GM23338 (cell line): ENCODE measurements around the gene TP73. TPM values are rescaled to one million over a fixed set of nuclear protein-coding genes. Genes with fewer than 3 reads are reported as not detected.

Experiments used
- ATAC-seq: fragments of 200-7000 bp; cut with Tn5 transposase; 3 replicates; pipeline ENCODE4 v1.9.1; 2020
- DNase-seq: peaks from one replicate; pipeline ENCODE4 v3.0.0-alpha.2; 2015; ENCODE audit warnings: low spot score
- H2AFZ ChIP-seq: fragments of 200-600 bp; sonication (generic); 2 replicates; pipeline ENCODE4 v1.8.0; 2016; ENCODE audit warnings: antibody characterized with exemption, mild to moderate bottlenecking, moderate library complexity
- H3F3A ChIP-seq: fragments of 200-600 bp; sonication (generic); replicated peaks from 2 replicates; pipeline ENCODE4 v1.8.0; 2017; ENCODE audit warnings: antibody characterized with exemption, mixed run types, low read depth
- H3K27ac ChIP-seq: fragments of 200-600 bp; sonication (generic); 2 replicates; pipeline ENCODE4 v1.6.1; 2016; ENCODE audit warnings: low read depth
- H3K27me3 ChIP-seq: fragments of 200-600 bp; sonication (generic); 2 replicates; pipeline ENCODE4 v1.8.0; 2016; ENCODE audit warnings: mild to moderate bottlenecking, mixed run types, moderate library complexity; ENCODE audit not compliant: insufficient read depth
- H3K36me3 ChIP-seq: fragments of 200-600 bp; sonication (generic); 2 replicates; pipeline ENCODE4 v1.8.0; 2016; ENCODE audit warnings: mild to moderate bottlenecking; ENCODE audit not compliant: insufficient read depth
- H3K4me1 ChIP-seq: fragments of 200-600 bp; sonication (generic); 2 replicates; pipeline ENCODE4 v1.8.0; 2016; ENCODE audit warnings: mild to moderate bottlenecking, moderate library complexity; ENCODE audit not compliant: insufficient read depth
- H3K4me2 ChIP-seq: fragments of 200-600 bp; sonication (generic); 2 replicates; pipeline ENCODE4 v1.7.1; 2017; ENCODE audit warnings: mixed run types
- H3K4me3 ChIP-seq: fragments of 200-600 bp; sonication (generic); 2 replicates; pipeline ENCODE4 v1.6.1; 2016; ENCODE audit warnings: mixed run types
- H3K79me2 ChIP-seq: fragments of 200-600 bp; sonication (generic); replicated peaks from 2 replicates; pipeline ENCODE4 v1.8.0; 2017; ENCODE audit warnings: mild to moderate bottlenecking; ENCODE audit not compliant: insufficient read depth
- H3K9me2 ChIP-seq: fragments of 200-600 bp; sonication (generic); 2 replicates; pipeline ENCODE4 v1.8.0; 2017; ENCODE audit not compliant: insufficient read depth
- H4K20me1 ChIP-seq: fragments of 200-600 bp; sonication (generic); replicated peaks from 2 replicates; pipeline ENCODE4 v1.8.0; 2017; ENCODE audit warnings: mild to moderate bottlenecking; ENCODE audit not compliant: insufficient read depth
- H3K27ac Mint-ChIP-seq: 2 replicates; pipeline ENCODE4 v1.8.0; 2020; ENCODE audit warnings: inconsistent platforms, mild to moderate bottlenecking, moderate library complexity, mixed read lengths
- H3K27me3 Mint-ChIP-seq: 3 replicates; pipeline ENCODE4 v1.8.0; 2022; ENCODE audit warnings: low read depth, mild to moderate bottlenecking, moderate library complexity, mixed read lengths, inconsistent platforms; ENCODE audit not compliant: insufficient read depth, poor library complexity
- H3K36me3 Mint-ChIP-seq: 3 replicates; pipeline ENCODE4 v1.8.0; 2021; ENCODE audit warnings: low read depth, mild to moderate bottlenecking, inconsistent platforms, moderate library complexity, mixed read lengths
- H3K4me1 Mint-ChIP-seq: 3 replicates; pipeline ENCODE4 v1.8.0; 2020; ENCODE audit warnings: mild to moderate bottlenecking, inconsistent platforms, mixed read lengths
- H3K4me3 Mint-ChIP-seq: 3 replicates; pipeline ENCODE4 v1.8.0; 2021; ENCODE audit warnings: moderate library complexity, mild to moderate bottlenecking, inconsistent platforms, mixed read lengths
- H3K9me3 Mint-ChIP-seq: 3 replicates; pipeline ENCODE4 v1.8.0; 2020; ENCODE audit warnings: moderate library complexity, mild to moderate bottlenecking, inconsistent platforms, mixed read lengths
- CREB1 ChIP-seq: fragments of 250-450 bp; sonication (Bioruptor Pico); IDR thresholded peaks from 2 replicates; pipeline ENCODE4 v1.5.0; 2020; ENCODE audit warnings: low read depth, mild to moderate bottlenecking, moderate library complexity
- CTCF ChIP-seq, 2 experiments: fragments of 200-600 bp in 1 of 2; sonication (generic) in 1 of 2; conservative IDR thresholded peaks; 2 replicates each; pipeline versions ENCODE4 v1.5.1 to v1.6.1; 2016 to 2017; ENCODE audit warnings: antibody characterized with exemption in 2 of 2, low read depth in 2 of 2, mild to moderate bottlenecking in 2 of 2, moderate library complexity in 1 of 2
- EZH2 ChIP-seq: fragments of 200-600 bp; sonication (generic); IDR thresholded peaks from one replicate; pipeline ENCODE4 v1.8.0; 2017; ENCODE audit warnings: antibody characterized with exemption, mild to moderate bottlenecking, low read depth; ENCODE audit not compliant: unreplicated experiment
- EZH2phosphoT487 ChIP-seq: fragments of 200-600 bp; sonication (generic); IDR thresholded peaks from one replicate; pipeline ENCODE4 v1.8.1; 2018; ENCODE audit warnings: antibody characterized with exemption; ENCODE audit not compliant: unreplicated experiment
- JUNB ChIP-seq: IDR thresholded peaks from one replicate; pipeline ENCODE4 v1.6.1; 2016; ENCODE audit warnings: antibody characterized with exemption; ENCODE audit not compliant: unreplicated experiment
- NANOG ChIP-seq: IDR thresholded peaks from 2 replicates; pipeline ENCODE4 v1.6.1; 2016; ENCODE audit warnings: antibody characterized with exemption, borderline replicate concordance
- POLR2AphosphoS5 ChIP-seq: IDR thresholded peaks from 2 replicates; pipeline ENCODE4 v1.6.1; 2016; ENCODE audit warnings: antibody characterized with exemption, low read depth
- STAT1 ChIP-seq: IDR thresholded peaks from one replicate; pipeline ENCODE4 v1.6.1; 2016; ENCODE audit warnings: antibody characterized with exemption; ENCODE audit not compliant: unreplicated experiment
- ZNF114 ChIP-seq: fragments of 250-450 bp; sonication (Bioruptor Pico); IDR thresholded peaks from 2 replicates; pipeline ENCODE4 v1.5.0; 2020; ENCODE audit warnings: mild to moderate bottlenecking, moderate library complexity
- ZNF331 ChIP-seq: fragments of 250-450 bp; sonication (Bioruptor Pico); IDR thresholded peaks from 2 replicates; pipeline ENCODE4 v1.5.0; 2020; ENCODE audit warnings: low read depth, mild to moderate bottlenecking, moderate library complexity
- ZNF462 ChIP-seq: fragments of 250-450 bp; sonication (Bioruptor Pico); IDR thresholded peaks from 2 replicates; pipeline ENCODE4 v1.5.0; 2020; ENCODE audit warnings: mild to moderate bottlenecking, moderate library complexity
- polyA plus RNA-seq: library from polyadenylated mRNA; unstranded; fragments of >200 nt; fragmentation: Nextera tagmentation; extraction: Ambion mirVana; gene quantifications from 2 replicates; pipeline ENCODE4 v1.2.1, GENCODE V29; 2016
- total RNA-seq: library from RNA; depleted of rRNA; stranded (reverse); fragments of >200 nt; shearing (Covaris generic); gene quantifications from 2 replicates; pipeline ENCODE4 v1.2.3, GENCODE V29; 2014
- TF ChIP-seq, protein P1 (sequence below): IDR thresholded peaks from one replicate; pipeline ENCODE4 v1.6.1; 2018; ENCODE audit warnings: antibody characterized with exemption; ENCODE audit not compliant: unreplicated experiment

TP73 gene
- total and polyA plus RNA-seq, 2 experiments from 2014 or later = 1.4 to 3.4 TPM

DNA sequence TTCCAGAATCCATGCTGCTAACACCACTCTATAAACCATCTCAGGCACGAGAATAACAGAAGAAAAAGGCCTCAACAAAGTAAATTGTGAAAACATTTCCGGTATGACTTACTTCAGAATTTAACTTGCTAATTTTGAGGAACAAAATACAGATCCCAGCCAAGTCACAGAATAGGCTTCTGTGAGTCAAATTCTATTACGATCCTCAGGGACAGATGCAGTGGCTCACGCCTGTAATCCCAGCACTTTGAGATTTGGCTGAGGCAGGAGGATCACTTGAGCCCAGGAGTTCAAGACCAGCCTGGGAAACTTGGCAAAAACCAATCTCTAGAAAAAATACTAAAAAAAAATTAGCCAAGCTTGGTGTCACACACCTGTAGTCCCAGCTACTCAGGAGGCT is 91.1 kb downstream of the TP73 start:
- 0 out of 2 replicates have a peak overlapping the region, but pooled peaks have one; percentile 14 for H3K4me2 ChIP-seq
- peaks cover 28% of the 10 kb centered on the region for H3K4me1 Mint-ChIP-seq
- no peak overlapping the region for H2AFZ ChIP-seq

More for the DNA sequence above, 91.1 kb downstream of the TP73 start:
- H3F3A ChIP-seq = 0 out of 2 replicates have a peak, but pooled peaks cover 8% of the 10 kb centered on the region
- Mint-ChIP-seq H3K9me3 (no peaks in the 10 kb centered on the region), H3K4me3 (no peak overlapping the region), H3K27me3 (peaks cover 15% of the 10 kb centered on the region), H3K27ac (peak overlapping the region; percentile 36; the same call in 1 of the 2 replicates), H3K36me3 (peaks cover 40% of the 10 kb centered on the region)
- H3K4me3 ChIP-seq = no peak overlapping the region
- no peak for TF ChIP-seq JUNB
- no peak for TF ChIP-seq ZNF114 (CRISPR knock-in tag)
- no peak for TF ChIP-seq CTCF (conservative IDR thresholded peaks at IDR 0.05; ENCODE audit: low read depth in 2 of 2)
- no peak for TF ChIP-seq NANOG
- TF ChIP-seq ZNF331 (CRISPR knock-in tag) = no peak
- TF ChIP-seq POLR2AphosphoS5 = no peak
- TF ChIP-seq EZH2phosphoT487 = no peak
- TF ChIP-seq CREB1 (CRISPR knock-in tag) = no peak
- no peak for TF ChIP-seq ZNF462
- TF ChIP-seq, protein P1, sequence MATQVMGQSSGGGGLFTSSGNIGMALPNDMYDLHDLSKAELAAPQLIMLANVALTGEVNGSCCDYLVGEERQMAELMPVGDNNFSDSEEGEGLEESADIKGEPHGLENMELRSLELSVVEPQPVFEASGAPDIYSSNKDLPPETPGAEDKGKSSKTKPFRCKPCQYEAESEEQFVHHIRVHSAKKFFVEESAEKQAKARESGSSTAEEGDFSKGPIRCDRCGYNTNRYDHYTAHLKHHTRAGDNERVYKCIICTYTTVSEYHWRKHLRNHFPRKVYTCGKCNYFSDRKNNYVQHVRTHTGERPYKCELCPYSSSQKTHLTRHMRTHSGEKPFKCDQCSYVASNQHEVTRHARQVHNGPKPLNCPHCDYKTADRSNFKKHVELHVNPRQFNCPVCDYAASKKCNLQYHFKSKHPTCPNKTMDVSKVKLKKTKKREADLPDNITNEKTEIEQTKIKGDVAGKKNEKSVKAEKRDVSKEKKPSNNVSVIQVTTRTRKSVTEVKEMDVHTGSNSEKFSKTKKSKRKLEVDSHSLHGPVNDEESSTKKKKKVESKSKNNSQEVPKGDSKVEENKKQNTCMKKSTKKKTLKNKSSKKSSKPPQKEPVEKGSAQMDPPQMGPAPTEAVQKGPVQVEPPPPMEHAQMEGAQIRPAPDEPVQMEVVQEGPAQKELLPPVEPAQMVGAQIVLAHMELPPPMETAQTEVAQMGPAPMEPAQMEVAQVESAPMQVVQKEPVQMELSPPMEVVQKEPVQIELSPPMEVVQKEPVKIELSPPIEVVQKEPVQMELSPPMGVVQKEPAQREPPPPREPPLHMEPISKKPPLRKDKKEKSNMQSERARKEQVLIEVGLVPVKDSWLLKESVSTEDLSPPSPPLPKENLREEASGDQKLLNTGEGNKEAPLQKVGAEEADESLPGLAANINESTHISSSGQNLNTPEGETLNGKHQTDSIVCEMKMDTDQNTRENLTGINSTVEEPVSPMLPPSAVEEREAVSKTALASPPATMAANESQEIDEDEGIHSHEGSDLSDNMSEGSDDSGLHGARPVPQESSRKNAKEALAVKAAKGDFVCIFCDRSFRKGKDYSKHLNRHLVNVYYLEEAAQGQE = no peak
- no peak for TF ChIP-seq EZH2
- no peak for TF ChIP-seq STAT1
- no peaks in the 10 kb centered on the region for H3K36me3 ChIP-seq
- ATAC-seq (no peak), DNase-seq (no peak)
- H3K9me2 ChIP-seq = no peaks in the 10 kb centered on the region
- no peaks in the 10 kb centered on the region for H3K27me3 ChIP-seq
- H3K4me1 ChIP-seq = peaks cover 13% of the 10 kb centered on the region; the same call in 1 of the 2 replicates
- no peak overlapping the region for H3K27ac ChIP-seq
- H3K79me2 ChIP-seq = peaks cover 34% of the 10 kb centered on the region
- H4K20me1 ChIP-seq = peaks cover 12% of the 10 kb centered on the region
